ENCODE measurements around the gene KRT79.

Gene KRT79

GRCh38 chr12:52844386-52844785 is 10.3 kb upstream of the KRT79 start:
- no peaks in the 10 kb centered on the region for H3K9me3 ChIP-seq (ENCODE audit: low read length)
- H3K9ac ChIP-seq (ENCODE audit: low read length) = no peak overlapping the region
- H4K20me1 ChIP-seq (ENCODE audit: insufficient read depth, low read length) = no peaks in the 10 kb centered on the region
- no peak for TF ChIP-seq CTCF (IDR thresholded peaks at IDR 0.05; ENCODE audit: low read length)
- TF ChIP-seq EZH2 (IDR thresholded peaks at IDR 0.05; ENCODE audit: borderline replicate concordance, low read length) = no peak
- H2AFZ ChIP-seq (ENCODE audit: low read length) = no peak overlapping the region
- H3K4me3 ChIP-seq (ENCODE audit: low read depth, low read length, poor library complexity, severe bottlenecking) = no peak overlapping the region
- no peaks in the 10 kb centered on the region for H3K27me3 ChIP-seq (ENCODE audit: insufficient read depth, low read length)
- H3K4me1 ChIP-seq (ENCODE audit: insufficient read depth, low read length, severe bottlenecking) = no peaks in the 10 kb centered on the region
- H3K36me3 ChIP-seq (ENCODE audit: insufficient read depth, low read length) = no peaks in the 10 kb centered on the region
- H3K27ac ChIP-seq (ENCODE audit: low read depth, low read length, poor library complexity, severe bottlenecking) = no peak overlapping the region
- H3K9me2 ChIP-seq (ENCODE audit: low read depth, low read length) = no peaks in the 10 kb centered on the region
- H3F3A ChIP-seq (ENCODE audit: insufficient read depth, low read length) = no peaks in the 10 kb centered on the region
- H3K4me2 ChIP-seq (ENCODE audit: low read length) = no peak overlapping the region
- H3K79me2 ChIP-seq (ENCODE audit: insufficient read depth, low read length) = no peaks in the 10 kb centered on the region

GRCh38 chr12:52839436-52840105 is 5.5 kb upstream of the KRT79 start:
- Histone ChIP-seq H3K9me3 (ENCODE audit: low read length) (no peaks in the 10 kb centered on the region), H3K4me1 (ENCODE audit: insufficient read depth, low read length, severe bottlenecking) (no peaks in the 10 kb centered on the region), H3K79me2 (ENCODE audit: insufficient read depth, low read length) (no peaks in the 10 kb centered on the region), H3K9me2 (ENCODE audit: low read depth, low read length) (no peaks in the 10 kb centered on the region), H3K36me3 (ENCODE audit: insufficient read depth, low read length) (no peaks in the 10 kb centered on the region), H3K4me2 (ENCODE audit: low read length) (no peak overlapping the region), H3K27me3 (ENCODE audit: insufficient read depth, low read length) (peaks cover 5% of the 10 kb centered on the region; the same call in 1 of the 2 replicates), H4K20me1 (ENCODE audit: insufficient read depth, low read length) (no peaks in the 10 kb centered on the region), H3K9ac (ENCODE audit: low read length) (no peak overlapping the region), H2AFZ (ENCODE audit: low read length) (no peak overlapping the region), H3K27ac (ENCODE audit: low read depth, low read length, poor library complexity, severe bottlenecking) (no peak overlapping the region), H3K4me3 (ENCODE audit: low read depth, low read length, poor library complexity, severe bottlenecking) (no peak overlapping the region), H3F3A (ENCODE audit: insufficient read depth, low read length) (no peaks in the 10 kb centered on the region)
- no peak for TF ChIP-seq CTCF (IDR thresholded peaks at IDR 0.05; ENCODE audit: low read length)

- Histone ChIP-seq H3K27ac (ENCODE audit: low read depth, low read length, poor library complexity, severe bottlenecking) (no peak overlapping the region), H3K36me3 (ENCODE audit: insufficient read depth, low read length) (no peaks in the 10 kb centered on the region), H3K9me2 (ENCODE audit: low read depth, low read length) (no peaks in the 10 kb centered on the region), H3K79me2 (ENCODE audit: insufficient read depth, low read length) (no peaks in the 10 kb centered on the region), H3K9me3 (ENCODE audit: low read length) (no peaks in the 10 kb centered on the region), H3K4me2 (ENCODE audit: low read length) (no peak overlapping the region), H2AFZ (ENCODE audit: low read length) (no peak overlapping the region), H4K20me1 (ENCODE audit: insufficient read depth, low read length) (no peaks in the 10 kb centered on the region), H3F3A (ENCODE audit: insufficient read depth, low read length) (no peaks in the 10 kb centered on the region), H3K27me3 (ENCODE audit: insufficient read depth, low read length) (peaks cover 5% of the 10 kb centered on the region; the same call in 1 of the 2 replicates), H3K4me1 (ENCODE audit: insufficient read depth, low read length, severe bottlenecking) (no peaks in the 10 kb centered on the region), H3K4me3 (ENCODE audit: low read depth, low read length, poor library complexity, severe bottlenecking) (no peak overlapping the region), H3K9ac (ENCODE audit: low read length) (no peak overlapping the region)
- TF ChIP-seq CTCF (IDR thresholded peaks at IDR 0.05; ENCODE audit: low read length) (no peak), EZH2 (IDR thresholded peaks at IDR 0.05; ENCODE audit: borderline replicate concordance, low read length) (no peak)
Measured at GRCh38 chr12:52838609-52839435, 4.7 kb upstream of the KRT79 start.

Data from OCI-LY1 (cell line).